Body of pancreas (tissue), 4 donors: ENCODE results near the gene ARPC1A.

Experiments used
- CTCF ChIP-seq, 7 experiments: fragments of 450-650 bp in 4 of 7; fragments of 200-600 bp in 3 of 7; sonication (generic) in 3 of 7; IDR thresholded peaks; one replicate each; pipeline ENCODE4 v1.5.1; 2016 to 2019; ENCODE audit warnings: antibody characterized with exemption in 7 of 7
- POLR2A ChIP-seq, 3 donors: fragments of 450-650 bp; IDR thresholded peaks; one replicate each; pipeline ENCODE4 v1.6.1; 2016; ENCODE audit warnings: antibody characterized with exemption in 3 of 3, mild to moderate bottlenecking in 2 of 3

- TF ChIP-seq POLR2A (IDR thresholded peaks at IDR 0.05) (no peak), CTCF (IDR thresholded peaks at IDR 0.05) (no peak)
These were observed 83.5 kb downstream of the ARPC1A start for GRCh38 chr7:99409192-99409572.
